HG02678 (cell line): ENCODE results near the gene ZMIZ1.

Experiments used
- ATAC-seq: cut with Tn5 transposase; IDR thresholded peaks from one replicate; pipeline ENCODE4 v1.9.1; 2021; ENCODE audit warnings: mild to moderate bottlenecking, moderate library complexity; ENCODE audit not compliant: unreplicated experiment

ZMIZ1 gene

DNA sequence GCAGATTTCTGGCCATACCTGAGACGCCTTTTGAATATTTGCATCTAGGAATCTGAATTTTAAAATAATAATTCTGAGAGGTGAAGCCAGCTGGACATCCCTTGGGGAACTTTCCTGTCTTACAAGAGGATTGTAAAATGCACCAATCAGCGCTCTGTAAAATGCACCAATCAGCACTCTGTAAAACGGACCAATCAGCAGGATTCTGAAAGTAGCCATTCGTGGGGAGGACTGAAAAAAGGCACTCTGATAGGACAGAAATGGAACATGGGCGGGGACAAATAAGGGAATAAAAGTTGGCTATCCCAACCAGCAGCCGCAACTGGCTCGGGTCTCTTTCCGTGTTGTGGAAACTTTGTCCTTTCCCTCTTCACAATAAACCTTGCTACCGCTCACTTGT, 288.4 kb downstream of the ZMIZ1 start:
- ATAC-seq = no peak

DNA sequence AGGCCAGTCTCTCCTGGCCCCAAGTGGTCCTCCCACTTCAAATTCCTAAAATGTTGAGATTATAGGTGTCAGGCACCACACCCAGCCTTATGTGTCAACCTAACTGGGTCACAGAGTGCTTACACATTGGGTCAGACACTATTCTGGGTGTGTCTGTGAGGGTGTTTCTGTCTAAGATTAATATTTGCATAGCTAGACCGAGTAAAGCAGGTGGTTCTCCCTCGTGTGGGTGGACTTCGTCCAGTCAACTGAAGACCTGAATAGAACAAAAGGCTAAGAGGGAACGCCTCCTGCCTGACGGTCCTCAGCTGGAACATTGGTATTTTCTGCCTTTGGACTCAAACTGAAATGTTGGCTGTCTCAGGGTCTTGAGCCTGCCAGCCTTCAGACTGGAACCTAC, 290.0 kb downstream of the ZMIZ1 start:
- ATAC-seq = peak; percentile 65

DNA sequence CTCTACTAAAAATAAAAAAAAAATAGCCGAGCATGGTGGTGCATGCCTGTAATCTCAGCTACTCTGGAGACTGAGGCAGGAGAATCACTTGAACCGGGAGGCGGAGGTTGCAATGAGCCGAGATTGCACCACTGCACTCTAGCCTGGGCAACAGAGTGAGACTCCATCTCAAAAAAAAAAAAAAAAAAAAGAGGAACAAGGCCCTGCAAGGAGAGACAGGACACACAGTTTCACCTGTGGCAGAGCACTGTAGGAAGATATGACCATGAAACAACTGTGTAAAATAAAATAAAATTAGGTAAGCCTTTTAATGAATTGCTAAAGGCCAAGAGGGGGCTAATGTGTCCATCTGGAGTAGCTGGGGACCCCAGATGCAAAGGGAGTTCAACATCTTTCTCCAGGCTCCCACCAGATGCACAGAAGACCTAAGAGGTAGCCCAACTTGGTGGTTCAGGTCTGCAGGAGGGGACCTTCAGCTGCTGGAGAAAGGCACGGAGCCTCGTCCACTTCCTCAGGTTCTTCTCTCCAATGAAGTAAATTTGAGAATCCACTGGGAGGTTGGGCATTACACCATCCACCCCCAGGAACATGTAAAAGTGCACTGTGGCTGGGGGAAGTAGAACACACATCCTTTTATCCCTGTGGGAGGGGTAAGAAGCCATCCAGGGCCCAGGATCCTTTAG, 291.2 kb downstream of the ZMIZ1 start:
- no peak for ATAC-seq

DNA sequence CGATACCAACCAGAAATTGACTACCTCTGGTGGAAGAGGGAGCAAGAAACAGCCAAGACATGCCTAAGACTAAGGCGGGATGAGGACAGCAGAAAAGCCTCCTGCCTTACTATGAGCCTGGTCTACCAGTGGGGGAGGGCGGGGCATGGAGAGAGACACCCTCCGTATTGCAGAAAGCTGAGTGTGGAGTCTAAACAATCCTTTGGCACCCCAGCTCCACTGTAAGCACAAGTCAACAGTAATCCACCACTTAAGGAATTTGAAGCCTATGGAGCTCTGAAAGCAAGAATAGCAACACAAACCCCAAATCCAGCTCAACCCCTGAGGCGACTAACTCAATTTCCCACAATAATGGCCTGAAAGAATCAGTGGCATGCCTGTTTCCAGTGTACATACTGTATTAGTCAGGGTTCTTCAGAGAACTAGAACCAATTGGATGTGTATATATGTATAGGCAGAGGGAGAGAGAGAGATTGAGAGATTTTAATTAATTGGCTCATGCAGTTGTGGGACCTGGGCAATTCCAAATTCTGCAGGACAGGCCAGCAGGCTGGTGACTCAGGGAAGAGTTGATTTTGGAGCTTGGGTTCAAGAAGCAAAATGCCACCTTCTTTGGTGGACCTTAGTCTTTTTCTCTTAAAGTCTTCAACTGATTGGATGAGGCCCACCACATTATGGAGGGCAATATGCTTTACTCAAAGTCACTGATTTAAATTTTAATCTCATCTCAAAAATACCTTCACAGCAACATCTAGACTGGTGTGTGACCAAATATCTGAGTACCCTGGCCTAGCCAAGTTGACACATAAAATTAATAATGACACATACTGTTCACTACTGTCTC, 292.0 kb downstream of the ZMIZ1 start:
- no peak for ATAC-seq

DNA sequence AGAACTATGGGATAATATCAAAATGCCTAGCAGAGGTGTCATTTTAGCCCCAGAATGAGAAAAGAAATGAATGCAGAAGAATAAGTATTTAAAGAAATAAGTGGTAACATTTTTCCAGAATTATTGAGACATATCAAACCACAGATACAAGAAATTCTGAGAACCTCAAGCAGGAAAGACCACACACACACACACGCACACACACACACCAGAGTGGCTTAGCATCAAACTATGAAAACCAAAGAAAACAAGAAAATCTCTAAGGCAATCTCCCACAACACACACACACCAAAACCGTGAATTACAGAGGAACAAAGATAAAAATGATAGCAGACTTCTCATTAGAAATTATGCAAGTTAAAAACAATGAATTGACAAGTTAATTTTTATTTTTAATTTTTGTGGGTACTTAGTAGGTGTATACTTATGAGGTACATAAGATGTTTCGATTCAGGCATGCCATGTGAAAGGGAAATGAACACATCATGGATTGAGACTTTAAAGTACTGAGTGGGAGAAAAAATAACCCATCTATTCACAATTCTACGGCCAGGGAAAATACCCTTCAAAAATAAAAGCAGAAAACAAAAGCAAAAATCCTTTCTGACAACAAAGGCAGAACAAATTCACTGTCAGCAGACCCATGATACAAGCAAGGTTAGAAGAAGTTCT, 293.1 kb downstream of the ZMIZ1 start:
- ATAC-seq = no peak
